D341Med (cell line): ENCODE results near the gene EFCAB3.
"Not testable (repeated sequence)": the region's sequence is repeated elsewhere in the genome, so short reads cannot be mapped to it uniquely, and the experiment has no call there.

Experiments
- DNase-seq: peaks from one replicate; pipeline ENCODE4 v3.0.0; 2012; ENCODE audit warnings: low spot score

Gene EFCAB3

DNA sequence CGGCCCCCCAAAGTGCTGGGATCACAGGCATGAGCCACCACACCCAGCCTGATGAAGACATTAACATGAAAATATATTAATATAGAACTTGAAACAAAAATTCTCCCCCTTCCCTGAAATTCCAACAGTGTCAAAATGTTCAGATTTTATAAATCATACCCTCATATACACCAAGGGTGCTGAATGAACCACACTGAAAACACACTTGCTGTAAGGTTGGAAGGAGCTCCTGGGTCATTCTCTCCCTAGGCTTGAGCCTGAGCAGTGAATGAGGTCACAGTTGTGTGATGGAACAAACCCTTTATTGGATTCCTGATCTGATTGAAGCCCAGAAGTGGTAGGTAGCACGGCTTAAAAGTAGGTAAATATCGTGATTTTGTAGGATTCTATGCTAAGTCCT lies at the start of gene EFCAB3:
EFCAB3 (plus strand) TSS at position 301 of the 400 bp plus-strand sequence. CDS start 2,427 bp downstream, outside the sequence.
- no peak for DNase-seq

DNA sequence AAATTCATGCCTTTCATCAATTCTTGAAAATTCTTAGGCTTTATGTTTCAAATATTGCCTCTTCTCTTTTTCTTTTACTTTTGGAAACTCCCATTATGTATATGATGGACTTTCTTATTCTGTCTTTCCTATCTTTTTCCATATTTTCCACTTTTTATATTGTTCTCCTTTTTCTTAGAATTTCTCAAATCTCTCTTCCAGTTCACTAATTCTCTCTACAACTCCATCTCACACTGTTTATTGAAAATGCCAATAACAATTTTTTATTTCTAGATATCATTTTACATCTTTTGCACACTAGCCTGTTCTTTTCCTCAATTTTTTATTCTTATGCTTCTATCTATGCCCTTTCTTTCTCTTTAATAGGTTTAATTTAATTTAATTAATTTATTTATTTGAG lies 43.8 kb upstream of the EFCAB3 start:
- DNase-seq = no peak

DNA sequence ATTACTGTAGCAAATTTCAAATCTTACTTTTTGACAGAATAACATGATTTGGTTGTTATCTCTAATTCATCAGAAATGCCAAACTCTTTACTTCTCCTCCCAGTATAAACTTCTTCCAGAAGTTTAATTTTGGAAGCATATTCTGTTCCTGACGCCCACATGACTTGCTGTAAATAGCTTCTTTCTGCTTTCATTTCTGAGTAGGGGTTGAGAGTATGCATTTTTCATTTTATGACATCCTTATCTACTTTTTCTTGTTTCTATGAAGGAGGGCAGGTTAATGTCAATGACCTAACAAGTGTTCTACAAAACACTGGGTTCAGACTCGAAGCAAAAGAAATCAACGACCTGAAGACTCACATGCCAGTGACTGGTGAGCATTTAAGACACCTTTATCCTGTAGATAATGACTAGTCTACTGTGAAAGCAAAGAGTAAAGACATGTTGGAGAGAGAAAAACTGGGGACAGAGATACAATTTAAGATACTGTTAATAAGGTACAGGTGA lies 36.5 kb upstream of the EFCAB3 start:
- DNase-seq = no peak

DNA sequence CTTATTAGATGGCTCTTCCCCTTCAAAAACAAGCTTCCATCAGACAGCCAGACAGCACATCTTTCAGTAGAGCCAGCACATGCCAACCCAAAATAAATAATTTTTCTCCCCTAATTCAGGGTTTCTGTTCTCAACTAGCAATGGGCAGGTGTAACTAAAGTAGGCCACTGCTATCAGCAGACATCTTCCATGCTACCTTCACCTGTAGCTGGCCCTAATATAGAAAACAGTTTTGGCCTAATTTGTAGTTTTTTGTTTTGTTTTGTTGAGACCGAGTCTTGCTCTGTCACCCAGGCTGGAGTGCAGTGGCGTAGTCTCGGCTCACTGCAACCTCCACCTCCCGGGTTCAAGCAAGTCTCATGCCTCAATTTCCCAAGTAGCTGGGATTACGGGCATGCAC lies 29.2 kb upstream of the EFCAB3 start:
- no peak for DNase-seq

DNA sequence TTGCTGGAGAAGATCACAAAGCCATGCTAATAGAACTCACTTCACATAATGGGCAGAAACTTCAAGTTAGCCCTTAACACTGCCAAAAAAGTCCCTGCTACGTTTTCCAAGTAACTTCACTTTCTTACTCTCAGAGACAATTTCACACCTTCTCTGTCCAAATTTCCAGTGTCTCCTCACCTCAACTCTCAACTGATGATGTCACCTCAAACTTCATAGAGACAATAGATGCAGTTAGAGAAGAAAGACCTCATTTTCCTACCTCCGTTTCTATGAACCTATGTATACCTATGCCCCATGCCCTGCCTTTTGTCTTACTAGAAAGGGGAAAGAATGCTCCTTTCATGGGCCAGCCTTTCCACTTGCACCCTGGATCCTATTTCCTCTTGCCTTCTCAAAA lies 14.2 kb upstream of the EFCAB3 start:
- DNase-seq = no peak

DNA sequence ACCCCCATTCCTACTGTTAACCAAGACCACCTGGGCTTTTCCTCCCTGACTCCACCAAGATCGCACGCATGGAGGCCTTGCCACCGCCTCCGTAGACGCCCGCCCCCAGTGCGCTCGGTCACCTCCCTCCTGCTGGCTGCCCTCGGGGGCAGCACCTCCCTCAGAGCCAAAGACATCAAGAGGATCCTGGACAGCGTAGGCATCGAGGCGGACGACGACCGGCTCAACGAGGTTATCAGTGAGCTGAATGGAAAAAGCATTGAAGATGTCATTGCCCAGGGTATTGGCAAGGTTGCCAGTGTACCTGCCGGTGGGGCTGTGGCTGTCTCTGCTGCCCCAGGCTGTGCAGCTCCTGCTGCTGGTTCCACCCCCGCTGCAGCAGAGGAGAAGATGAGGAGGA lies 1.2 kb downstream of the EFCAB3 start:
- DNase-seq = no peak

DNA sequence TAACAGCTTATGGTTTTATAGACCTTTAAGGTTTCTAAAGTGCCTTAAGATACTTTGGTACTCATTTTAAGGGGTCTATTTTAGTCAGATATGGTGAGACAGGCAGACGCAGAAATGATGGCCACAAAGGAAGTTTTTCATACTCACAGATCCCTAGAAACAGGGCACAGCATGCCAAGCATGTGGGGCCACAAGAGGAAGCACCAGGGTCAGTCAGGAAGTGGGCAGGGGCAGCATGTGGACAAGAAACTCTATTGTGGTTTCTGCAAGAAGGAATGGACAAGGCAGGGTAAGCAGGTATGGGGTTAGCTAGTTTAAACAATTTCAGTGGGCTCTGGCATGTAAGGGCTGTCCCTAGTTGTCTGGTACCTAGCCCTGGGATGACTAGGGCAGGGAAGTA lies 8.5 kb downstream of the EFCAB3 start:
- DNase-seq = no peak

DNA sequence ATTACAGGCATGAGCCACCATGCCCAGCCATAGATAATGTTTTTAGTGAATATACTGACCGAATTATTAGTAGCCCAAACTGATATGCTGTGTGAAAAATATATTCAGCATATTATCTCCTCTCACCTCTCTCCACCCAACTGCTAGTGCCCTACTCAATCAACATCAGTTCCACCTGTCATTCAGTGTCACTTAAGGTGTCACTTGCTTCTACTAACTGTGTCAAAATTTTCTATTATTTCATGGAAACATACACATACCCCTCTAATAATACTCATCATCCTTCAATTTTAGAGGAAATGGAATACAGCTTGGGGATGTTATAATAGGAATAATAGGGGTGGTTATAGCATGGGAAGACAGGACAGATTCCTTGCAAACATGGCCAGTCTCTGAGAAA lies 12.6 kb downstream of the EFCAB3 start:
- no peak for DNase-seq

DNA sequence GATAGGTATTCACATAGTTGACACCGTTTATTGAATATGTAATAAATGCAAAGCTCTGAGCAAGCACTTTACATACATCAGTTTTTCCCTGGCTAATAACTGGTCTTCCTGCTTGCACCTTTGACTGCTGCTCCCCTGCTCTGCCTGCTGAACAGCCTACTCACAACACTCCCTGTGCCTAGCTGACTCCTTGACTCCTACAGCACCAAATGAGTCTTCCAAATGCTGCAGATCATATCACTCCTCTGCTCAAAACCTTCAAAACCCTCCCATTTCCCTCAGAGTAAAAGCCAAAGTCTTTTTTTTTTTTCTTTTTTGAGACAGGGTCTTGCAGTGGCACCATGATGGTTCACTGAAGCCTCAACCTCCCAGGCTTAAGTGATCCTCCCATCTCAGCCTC lies 18.5 kb downstream of the EFCAB3 start:
- DNase-seq = no peak

DNA sequence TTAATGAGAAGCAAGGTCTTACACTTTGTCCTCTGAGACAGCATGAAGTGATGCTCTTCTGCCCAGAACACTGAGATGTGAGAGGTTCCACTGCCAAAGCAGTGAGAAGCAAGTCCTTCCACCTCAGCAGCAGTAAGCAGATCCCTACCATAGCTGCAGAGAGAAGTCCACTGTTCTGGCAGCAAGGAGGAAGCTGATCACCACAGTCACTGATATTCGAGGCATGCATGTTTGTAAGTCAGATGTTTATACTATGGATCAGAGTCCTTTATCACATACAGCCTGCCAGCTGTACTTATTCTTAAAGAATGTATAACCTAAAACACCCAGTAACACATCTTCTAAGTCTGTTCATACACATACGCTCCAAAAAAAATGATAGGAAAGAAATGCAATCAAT lies 25.1 kb downstream of the EFCAB3 start:
- DNase-seq = no peak

DNA sequence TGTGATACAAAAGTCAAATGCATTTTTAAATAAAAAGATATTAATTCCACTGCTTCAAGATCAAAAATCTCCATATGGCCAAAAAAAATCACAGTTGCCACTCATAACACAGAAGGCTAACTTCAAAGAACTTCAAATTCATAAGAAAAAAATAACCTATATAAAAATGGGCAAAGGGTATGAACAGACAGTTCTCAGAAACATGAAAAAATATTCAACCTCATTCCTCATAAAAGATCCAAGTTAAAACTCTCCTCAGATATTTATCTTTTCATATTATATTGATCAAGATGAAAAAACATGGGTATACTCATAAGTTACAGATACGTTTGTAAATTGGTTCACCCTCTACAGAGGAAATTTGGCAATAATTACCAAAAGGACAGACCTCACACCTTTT lies 32.7 kb downstream of the EFCAB3 start:
- not testable (repeated sequence) for DNase-seq

DNA sequence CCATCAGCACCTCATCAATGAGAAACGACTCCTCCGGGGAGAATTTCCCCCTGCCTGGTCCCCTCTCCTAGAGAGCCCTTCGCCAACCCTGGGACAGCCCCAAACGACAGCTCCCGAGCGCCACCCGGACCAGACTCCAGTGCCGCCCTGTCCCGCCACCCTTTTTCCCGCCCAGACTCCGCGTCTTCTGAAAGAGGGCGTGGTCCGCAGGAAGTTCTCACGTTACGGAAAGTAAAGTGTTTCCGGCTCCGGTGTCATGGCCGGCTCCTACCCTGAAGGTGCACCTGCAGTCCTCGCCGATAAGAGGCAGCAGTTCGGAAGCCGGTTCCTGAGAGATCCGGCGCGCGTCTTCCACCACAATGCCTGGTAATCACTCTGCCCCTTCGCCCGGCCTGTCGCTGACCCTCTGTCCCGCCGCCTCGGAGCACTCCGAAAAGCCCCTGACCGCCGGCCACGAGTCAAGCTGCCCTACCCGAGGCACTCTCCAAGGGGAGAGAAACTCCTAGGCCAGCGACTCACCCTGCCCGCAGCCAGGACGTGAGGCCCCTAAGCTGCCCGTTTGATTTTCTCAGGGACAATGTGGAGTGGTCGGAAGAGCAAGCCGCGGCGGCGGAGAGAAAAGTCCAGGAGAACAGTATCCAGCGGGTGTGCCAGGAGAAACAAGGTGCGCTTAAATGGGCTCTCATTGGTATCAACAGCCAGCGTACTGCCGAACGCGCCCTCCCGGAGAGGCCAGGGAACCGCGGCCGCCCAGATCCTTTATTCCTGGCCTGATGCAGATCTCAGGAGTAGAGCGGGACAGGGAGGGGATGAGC lies 43.5 kb downstream of the EFCAB3 start, which contains the start of gene METTL2A:
METTL2A (plus strand) TSS at position 251 of the 815 bp plus-strand sequence; CDS start at position 257, 6 bp downstream.
- peak; percentile 89 for DNase-seq

DNA sequence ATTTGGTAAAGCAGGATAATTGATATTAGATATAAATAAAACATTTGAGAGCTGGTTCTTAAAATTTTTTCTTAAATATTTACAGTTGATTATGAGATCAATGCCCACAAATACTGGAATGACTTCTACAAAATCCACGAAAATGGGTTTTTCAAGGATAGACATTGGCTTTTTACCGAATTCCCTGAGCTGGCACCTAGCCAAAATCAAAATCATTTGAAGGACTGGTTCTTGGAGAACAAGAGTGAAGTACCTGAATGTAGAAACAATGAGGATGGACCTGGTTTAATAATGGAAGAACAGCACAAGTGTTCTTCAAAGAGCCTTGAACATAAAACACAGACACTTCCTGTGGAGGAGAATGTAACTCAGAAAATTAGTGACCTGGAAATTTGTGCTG lies 45.9 kb downstream of the EFCAB3 start:
- not testable (repeated sequence) for DNase-seq

DNA sequence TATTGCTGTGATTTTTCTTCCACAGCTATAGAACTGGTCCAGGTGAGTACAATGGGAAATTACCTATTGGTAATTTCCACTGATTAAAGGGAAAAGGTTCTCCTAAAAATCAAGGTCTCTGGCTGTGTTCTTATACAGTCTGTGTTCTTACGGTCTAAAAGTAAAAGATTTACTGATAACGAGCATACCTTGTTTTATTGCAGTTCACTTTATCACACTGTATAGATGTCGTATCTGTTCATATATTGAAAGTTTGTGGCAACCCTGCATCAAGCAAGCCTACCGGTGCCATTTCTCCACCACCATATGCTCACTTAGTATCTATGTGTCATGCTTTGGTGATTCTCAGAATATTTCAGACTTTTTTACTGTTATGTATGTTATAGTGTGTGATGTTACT lies 54.9 kb downstream of the EFCAB3 start:
- not testable (repeated sequence) for DNase-seq

DNA sequence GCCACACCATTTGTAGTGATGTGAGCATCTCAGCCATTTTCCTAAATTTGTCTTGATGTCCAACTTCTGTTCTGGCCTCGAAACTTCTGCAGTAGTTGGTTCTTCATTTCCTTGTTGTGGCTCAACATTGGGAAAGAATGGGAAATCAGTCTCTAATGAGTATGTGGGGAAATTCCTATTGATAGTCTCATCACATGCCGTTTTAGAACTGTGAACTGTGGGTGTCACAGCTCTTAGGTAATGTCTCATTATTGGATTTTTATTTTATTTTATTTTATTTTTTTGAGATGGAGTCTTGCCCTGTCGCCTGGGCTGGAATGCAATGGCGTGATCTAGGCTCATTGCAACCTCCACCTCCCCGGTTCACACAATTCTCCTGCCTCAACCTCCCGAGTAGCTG lies 60.8 kb downstream of the EFCAB3 start:
- not testable (repeated sequence) for DNase-seq

DNA sequence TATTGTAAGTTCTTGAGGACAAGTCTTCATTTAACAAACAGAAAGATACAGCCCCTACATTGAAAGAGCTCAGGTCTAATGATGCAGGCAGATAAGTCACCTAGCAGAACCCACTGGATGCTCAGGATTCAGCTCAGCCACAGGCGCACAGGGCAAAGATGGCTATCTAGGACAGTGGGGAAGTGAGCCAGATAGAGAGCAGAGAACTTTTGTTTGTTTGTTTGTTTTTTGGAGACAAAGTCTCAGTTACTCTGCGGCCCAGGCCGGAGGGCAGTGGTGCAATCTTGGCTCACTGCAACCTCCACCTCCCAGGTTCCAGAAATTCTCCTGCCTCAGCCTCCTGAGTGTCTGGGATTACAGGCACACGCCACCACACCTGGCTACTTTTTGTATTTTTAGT lies 63.7 kb downstream of the EFCAB3 start:
- no peak for DNase-seq

DNA sequence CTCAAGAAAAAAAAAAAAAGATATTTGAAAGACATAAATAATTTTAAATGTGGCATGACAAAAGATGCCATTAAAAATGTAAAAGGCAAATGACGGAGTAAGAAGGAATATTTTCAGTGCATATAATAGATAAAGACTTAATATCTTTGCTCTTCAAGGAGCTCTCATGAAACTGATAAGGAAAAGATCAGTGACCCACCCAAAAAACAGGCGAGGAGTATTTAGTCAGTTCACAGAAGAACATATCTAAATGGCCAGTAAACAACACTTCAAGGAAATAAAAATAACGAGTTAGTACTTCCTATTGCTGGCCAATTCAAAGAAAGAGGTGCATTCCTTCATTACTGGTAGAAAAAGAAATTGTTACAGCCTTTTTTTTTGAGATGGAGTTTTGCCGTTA lies 65.4 kb downstream of the EFCAB3 start:
- DNase-seq = not testable (repeated sequence)

DNA sequence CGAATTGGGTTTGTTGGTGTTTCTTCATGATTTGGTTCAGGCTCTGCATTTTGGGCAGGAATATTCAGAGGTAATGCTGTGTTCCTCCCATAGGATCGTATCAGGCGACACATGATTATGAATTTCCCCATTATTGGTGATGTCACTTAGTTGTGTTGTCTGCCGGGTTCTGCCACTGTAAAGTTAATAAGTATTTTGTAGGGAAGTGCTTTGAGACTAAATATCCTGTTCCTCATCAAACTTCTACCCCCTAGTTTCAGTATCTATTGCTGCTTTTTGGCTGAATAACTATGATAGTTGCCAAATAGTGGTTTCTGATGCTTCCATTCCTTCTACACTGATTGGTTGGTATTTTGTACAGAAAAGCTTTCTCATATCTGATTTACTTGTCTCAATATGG lies 71.8 kb downstream of the EFCAB3 start:
- not testable (repeated sequence) for DNase-seq

DNA sequence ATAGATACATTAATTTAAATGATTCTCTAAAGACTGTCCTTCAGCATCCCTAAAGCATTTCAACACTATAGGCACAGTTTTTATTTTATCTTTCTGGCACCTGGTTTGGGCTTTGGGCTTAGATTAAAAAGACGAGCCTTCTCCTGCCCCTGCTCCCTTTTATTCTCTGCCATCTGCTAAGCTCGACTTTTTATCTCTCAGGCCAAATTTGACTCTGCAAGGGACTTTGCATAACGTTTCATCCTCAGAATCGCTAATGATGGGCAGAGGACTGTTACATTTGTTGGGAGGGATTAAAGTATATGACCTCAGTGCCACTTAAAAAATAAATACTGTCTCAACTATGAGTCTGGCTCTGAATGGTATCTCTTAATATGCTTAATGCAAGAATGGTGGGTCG lies 72.7 kb downstream of the EFCAB3 start:
- DNase-seq = not testable (repeated sequence)

DNA sequence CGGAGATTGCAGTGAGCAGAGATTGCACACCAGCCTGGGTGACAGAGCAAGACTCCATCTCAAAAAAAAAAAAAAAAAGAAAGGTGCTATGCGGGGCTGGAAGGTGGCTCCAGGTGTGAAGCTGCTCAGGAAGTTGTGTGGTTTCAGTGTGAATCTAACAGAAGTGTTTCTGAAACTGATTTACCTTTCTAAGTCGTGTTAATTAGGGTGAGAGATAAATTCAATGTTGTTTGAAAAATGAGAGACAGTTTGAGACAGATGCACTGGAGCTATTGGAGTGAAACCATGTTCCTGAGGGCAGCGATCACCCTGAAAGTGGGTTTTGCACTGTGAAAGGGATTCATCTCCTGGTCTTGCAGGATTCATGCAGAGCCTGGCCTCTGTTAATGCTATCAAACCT lies 73.3 kb downstream of the EFCAB3 start:
- not testable (repeated sequence) for DNase-seq

DNA sequence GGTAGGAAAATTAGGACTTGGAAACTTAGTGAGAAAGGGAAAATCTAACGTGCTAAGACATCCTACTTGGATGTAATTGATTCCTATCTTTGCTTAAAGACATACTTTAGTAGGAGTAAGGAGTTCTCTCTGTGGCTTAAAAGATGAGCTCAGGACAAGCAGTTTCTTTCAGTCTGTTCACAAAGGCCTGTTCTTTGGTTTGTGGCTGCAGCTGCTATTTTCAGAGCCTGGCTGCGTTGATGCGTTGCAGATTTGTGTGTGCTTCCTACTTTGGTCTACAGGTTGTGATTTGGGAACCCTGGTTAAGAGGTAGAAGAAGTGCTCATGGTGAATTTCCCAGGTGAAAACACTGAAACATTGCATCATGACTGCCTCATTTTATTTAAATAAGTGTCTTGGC lies 73.8 kb downstream of the EFCAB3 start:
- DNase-seq = not testable (repeated sequence)

DNA sequence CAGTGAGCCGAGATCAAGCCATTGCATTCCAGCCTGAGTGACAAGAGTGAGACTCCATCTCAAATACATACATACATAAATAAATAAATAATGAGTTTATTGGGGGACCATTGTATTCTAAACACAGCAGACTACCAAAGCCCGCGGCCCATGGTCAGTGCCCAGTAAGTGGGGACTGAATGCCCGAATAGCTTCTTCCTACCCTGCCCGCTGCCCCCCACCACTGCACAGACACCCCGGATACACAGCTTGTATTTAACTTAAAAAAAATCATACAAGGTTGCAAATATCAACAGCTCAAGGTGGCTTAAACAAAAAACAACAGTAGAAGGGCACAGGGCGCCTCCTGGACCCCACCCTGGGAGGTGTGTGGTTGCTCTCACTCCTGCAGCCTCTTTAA lies 75.7 kb downstream of the EFCAB3 start:
- DNase-seq = no peak

DNA sequence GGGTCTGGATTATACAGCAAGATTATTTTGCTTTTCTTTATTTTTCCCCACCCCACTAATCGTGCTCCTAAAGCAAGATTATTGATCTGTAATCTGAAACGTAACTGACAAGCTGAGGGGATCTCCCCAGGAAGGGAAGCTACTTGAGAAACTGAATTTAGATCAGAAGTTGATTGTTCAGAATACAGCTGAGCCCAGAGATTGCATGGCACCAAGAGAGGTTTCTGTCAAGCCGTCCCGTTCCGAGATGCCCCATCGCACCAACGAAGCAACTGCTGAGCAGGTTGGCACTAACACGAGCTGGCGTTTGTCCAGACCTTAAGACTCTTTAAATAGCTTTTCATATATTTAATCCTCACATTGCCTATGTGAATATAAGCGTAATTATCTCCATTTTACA lies 78.1 kb downstream of the EFCAB3 start:
- DNase-seq = not testable (repeated sequence)

DNA sequence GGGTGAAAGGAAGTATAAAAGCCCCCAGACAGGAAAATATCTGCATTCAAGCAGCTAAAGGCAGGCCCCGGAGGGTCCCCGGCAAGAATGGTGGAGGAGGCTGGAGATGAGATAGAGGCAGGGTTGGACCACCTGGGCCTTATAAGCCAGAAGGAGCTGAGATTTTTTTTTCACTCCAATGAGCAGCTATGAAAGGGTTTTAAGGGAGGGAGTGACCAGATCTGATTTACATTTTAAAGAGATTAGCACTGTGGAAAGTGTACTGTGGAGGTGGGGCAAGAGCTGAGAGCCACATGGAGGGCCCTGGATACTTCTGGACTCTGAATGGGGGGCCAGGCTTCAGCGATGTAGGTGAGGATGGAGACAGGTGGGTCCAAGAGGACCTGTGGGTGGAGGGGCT lies 84.1 kb downstream of the EFCAB3 start:
- not testable (repeated sequence) for DNase-seq
